Measurements from ENCODE around the gene TUBGCP5.

DNA sequence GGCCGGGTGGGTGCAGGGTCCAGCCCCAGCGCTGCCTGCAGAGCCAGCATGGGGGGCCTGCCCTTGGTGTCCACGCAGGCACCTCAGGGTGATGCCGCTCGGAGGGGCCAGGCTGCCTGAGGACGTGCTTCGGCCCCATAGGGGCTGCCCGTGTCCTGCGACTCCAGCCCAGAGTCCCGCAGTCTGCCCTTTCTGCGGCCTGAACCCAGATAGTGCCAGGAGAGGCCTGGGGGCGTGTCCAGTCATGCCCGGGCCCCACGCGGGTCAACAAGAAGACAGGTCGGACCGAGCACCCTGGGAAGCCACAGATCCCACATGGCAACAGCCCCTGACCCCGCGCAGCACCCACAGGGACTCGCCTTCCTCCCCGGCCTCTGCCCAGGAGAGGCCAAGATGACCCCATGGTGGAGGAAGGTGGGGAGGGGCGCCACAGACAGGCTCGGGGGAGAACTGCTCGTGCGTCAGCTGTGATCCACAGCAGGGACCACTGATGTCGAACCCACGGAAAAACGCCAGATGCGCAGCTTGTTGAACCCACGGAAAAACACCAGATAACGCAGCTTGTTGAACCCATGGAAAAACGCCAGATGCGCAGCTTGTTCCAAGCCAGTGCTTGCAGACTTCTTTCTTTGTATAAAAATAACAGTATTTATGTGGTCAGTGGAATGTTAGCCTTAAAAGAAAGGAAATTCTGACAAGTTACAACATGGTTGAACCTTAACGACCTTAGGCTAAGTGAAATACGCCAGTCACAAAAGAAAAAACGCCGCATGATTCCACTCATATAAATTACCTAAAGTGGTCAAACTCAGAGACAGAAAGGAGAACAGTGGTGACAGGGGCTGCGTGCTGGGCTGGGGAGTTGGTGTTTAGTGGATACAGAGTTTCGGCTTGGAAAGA lies 87.7 kb downstream of the TUBGCP5 start:
- TF ChIP-seq TCF7L2 (IDR thresholded peaks at IDR 0.05; ENCODE audit: borderline replicate concordance, low read depth, low read length) (no peak), REST (tag by site-specific recombination; IDR thresholded peaks at IDR 0.05) (no peak), ZNF175 (tag by site-specific recombination; IDR thresholded peaks at IDR 0.05) (no peak)
